GM12892 (cell line): ENCODE results near the gene NOMO2. TPM values are rescaled to one million over a fixed set of nuclear protein-coding genes. Genes with fewer than 3 reads are reported as not detected.
"Not testable (repeated sequence)": the region's sequence is repeated elsewhere in the genome, so short reads cannot be mapped to it uniquely, and the experiment has no call there.

ENCODE experiments used
- DNase-seq: peaks from one replicate; pipeline ENCODE4 v3.0.0; 2011; ENCODE audit not compliant: insufficient read length
- FAIRE-seq: peaks from 2 replicates; lab custom pipeline; 2011; peaks lifted over from hg19 to GRCh38; lab: Jason Lieb, UNC
- polyA plus RNA-seq: library from polyadenylated mRNA; unstranded; fragments of >200 nt; gene quantifications from one replicate; pipeline ENCODE4 v1.2.1, GENCODE V29; 2012; ENCODE audit warnings: missing spikeins, inconsistent platforms; ENCODE audit not compliant: missing spikeins

NOMO2 gene, protein sequence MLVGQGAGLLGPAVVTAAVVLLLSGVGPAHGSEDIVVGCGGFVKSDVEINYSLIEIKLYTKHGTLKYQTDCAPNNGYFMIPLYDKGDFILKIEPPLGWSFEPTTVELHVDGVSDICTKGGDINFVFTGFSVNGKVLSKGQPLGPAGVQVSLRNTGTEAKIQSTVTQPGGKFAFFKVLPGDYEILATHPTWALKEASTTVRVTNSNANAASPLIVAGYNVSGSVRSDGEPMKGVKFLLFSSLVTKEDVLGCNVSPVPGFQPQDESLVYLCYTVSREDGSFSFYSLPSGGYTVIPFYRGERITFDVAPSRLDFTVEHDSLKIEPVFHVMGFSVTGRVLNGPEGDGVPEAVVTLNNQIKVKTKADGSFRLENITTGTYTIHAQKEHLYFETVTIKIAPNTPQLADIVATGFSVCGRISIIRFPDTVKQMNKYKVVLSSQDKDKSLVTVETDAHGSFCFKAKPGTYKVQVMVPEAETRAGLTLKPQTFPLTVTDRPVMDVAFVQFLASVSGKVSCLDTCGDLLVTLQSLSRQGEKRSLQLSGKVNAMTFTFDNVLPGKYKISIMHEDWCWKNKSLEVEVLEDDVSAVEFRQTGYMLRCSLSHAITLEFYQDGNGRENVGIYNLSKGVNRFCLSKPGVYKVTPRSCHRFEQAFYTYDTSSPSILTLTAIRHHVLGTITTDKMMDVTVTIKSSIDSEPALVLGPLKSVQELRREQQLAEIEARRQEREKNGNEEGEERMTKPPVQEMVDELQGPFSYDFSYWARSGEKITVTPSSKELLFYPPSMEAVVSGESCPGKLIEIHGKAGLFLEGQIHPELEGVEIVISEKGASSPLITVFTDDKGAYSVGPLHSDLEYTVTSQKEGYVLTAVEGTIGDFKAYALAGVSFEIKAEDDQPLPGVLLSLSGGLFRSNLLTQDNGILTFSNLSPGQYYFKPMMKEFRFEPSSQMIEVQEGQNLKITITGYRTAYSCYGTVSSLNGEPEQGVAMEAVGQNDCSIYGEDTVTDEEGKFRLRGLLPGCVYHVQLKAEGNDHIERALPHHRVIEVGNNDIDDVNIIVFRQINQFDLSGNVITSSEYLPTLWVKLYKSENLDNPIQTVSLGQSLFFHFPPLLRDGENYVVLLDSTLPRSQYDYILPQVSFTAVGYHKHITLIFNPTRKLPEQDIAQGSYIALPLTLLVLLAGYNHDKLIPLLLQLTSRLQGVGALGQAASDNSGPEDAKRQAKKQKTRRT
- polyA plus RNA-seq, result 39.8 TPM

DNA sequence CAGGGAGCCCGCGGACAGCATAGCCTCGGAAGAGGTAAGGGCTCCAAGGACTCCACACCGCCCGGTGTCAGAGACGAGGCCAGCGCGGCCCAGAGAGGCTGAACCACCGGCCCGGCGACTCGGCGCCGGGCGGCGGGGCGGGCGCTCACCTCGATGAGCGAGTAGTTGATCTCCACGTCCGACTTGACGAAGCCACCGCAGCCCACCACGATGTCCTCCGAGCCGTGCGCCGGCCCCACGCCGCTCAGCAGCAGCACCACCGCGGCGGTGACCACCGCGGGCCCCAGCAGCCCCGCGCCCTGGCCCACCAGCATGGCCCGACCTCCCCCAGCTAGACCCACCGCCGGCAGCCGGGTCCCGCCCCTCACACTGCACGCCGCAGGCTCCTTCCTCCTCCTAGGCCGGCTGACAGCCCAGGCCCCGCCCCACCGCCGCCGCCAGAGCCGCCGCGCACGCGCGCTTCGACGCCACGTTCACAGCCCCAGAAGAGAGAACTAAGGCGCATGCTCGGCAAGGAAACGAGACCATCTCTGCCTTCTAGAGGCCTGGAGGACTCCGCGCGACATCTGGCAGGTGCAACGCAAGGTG is at the start of gene NOMO2:
TSS of gene NOMO2 (minus strand) at position 371 of the 588 bp plus-strand sequence. CDS start at position 314, 57 bp downstream.
- peak; percentile 42 for FAIRE-seq
- DNase-seq, result not testable (repeated sequence)

DNA sequence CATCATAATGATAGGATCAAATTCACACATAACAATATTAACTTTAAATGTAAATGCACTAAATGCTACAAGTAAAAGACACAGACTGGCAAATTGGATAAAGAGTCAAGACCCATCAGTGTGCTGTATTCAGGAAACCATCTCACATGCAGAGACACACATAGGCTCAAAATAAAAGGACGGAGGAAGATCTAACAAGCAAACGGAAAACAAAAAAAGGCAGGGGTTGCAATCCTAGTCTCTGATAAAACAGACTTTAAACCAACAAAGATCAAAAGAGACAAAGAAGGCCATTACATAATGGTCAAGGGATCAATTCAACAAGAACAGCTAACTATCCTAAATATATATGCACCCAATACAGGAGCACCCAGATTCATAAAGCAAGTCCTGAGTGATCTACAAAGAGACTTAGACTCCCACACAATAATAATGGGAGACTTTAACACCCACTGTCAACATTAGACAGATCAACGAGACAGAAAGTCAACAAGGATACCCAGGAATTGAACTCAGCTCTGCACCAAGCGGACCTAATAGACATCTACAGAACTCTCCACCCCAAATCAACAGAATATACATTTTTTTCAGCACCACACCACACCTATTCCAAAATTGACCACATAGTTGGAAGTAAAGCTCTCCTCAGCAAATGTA is 48.4 kb upstream of the NOMO2 start:
- DNase-seq, FAIRE-seq: not testable (repeated sequence)

DNA sequence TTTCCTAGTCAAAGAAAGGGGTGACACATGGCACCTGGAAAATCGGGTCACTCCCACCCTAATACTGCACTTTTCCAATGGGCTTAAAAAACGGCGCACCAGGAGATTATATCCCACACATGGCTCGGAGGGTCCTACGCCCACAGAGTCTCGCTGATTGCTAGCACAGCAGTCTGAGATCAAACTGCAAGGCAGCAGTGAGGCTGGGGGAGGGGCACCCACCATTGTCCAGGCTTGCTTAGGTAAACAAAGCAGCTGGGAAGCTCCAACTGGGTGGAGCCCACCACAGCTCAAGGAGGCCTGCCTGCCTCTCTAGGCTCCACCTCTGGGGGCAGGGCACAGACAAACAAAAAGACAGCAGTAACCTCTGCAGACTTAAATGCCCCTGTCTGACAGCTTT is 46.4 kb upstream of the NOMO2 start:
- FAIRE-seq, result not testable (repeated sequence)

GRCh38 chr16:18603572-18604246 is 41.8 kb upstream of the NOMO2 start:
- not testable (repeated sequence) for DNase-seq, FAIRE-seq

More for the DNA sequence above, 46.4 kb upstream of the NOMO2 start:
- not testable (repeated sequence) for DNase-seq

- FAIRE-seq, DNase-seq: not testable (repeated sequence)
These were observed 36.7 kb upstream of the NOMO2 start for GRCh38 chr16:18598582-18598981.

DNA sequence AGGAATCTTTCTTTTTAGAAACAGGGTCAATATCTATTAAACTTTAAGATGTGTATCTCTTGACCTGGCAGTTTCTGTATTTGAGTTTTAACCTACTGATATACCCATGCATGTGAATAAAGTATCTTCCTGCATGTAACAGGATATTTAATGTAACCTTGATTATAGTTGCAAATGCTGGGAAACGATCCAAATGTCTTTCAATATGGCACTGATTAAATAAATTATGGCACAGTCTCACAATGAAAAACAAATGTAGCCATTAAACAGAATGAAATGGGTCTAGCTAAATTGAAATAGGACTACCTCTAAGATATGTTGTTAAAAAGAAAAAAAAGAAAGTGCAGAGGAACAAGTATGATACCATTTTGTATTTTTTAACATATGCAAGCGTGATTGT is 35.8 kb upstream of the NOMO2 start:
- not testable (repeated sequence) for FAIRE-seq, DNase-seq

DNA sequence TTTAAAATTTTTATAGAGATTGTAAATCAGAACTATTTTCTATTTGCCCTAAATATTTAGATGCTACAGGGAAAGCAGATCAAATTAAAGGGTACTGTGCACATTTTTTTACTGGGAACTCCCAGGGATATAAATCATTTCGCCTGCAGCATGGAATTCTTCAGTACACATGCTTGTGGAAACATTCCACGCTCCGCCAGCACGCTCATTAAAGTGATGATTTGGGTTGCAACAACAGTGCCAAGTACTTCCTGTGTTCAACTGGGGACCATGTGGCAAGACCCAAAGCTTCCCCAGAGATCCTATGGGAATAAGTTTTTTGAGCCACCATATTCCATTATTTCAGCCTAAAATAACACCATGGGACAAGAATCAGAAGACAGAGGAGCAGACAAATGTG is 35.4 kb upstream of the NOMO2 start:
- not testable (repeated sequence) for FAIRE-seq, DNase-seq

DNA sequence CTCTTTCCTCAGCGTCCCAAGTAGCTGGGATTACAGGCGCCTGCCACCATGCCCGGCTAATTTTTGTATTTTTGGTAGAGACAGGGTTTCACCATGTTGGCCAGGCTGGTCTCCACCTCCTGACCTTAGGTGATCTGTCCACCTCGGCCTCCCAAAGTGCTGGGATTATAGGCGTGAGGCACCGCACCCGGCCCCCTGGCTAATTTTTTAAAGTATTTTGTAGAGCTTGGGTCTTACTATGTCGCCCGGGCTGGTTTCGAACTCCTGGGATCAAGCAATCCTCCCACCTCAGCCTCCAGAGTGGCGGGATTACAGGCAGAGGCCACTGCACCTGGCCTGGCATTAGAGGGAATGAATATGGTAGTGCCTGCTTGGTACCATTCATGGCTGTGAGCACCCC is 33.9 kb upstream of the NOMO2 start:
- FAIRE-seq, DNase-seq: not testable (repeated sequence)

- not testable (repeated sequence) for FAIRE-seq, DNase-seq
These were observed 33.0 kb upstream of the NOMO2 start for GRCh38 chr16:18594880-18595279.

DNA sequence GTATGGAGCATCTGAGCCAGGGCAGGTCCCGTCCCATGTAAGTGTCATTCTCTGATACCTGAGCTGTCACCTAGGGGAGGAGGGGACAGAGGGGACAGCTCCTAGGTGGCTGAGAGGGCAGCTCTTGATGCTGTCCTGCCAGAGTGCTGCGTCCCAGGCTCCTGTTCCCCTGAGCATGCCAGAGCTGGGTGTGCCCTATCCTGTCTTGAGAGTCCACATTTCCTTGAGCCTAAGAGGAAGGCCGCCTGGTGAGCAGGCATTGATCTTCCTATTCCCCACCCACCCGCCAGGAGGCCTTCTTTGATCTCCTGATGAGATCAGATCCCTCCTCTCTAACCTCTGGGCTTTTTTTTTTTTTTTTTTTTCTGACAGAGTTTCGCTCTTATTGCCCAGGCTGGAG is 32.0 kb upstream of the NOMO2 start:
- FAIRE-seq, DNase-seq: not testable (repeated sequence)

DNA sequence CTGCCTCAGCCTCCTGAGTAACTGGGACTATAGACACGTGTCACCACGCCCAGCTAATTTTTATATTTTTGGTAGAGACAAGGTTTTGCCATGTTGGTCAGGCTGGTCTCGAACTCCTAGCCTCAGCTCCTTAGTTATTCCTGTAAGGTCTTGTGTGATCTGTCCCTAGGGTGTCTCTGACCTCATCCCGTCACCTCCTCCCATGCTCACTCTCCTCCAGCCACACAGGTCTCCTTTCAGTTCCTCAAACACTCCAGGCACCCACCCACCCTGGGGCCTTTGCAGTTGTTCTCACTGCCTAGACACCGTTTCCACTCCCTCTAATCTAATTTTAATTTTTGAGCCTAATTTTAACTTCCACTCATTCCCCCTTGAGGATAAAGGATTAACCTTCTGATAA is 31.1 kb upstream of the NOMO2 start:
- not testable (repeated sequence) for FAIRE-seq, DNase-seq

GRCh38 chr16:18591908-18592307 is 30.0 kb upstream of the NOMO2 start:
- FAIRE-seq, DNase-seq: not testable (repeated sequence)

GRCh38 chr16:18591441-18591840 is 29.5 kb upstream of the NOMO2 start:
- not testable (repeated sequence) for FAIRE-seq, DNase-seq

- not testable (repeated sequence) for FAIRE-seq, DNase-seq
These were observed 27.9 kb upstream of the NOMO2 start for GRCh38 chr16:18589806-18590205.

DNA sequence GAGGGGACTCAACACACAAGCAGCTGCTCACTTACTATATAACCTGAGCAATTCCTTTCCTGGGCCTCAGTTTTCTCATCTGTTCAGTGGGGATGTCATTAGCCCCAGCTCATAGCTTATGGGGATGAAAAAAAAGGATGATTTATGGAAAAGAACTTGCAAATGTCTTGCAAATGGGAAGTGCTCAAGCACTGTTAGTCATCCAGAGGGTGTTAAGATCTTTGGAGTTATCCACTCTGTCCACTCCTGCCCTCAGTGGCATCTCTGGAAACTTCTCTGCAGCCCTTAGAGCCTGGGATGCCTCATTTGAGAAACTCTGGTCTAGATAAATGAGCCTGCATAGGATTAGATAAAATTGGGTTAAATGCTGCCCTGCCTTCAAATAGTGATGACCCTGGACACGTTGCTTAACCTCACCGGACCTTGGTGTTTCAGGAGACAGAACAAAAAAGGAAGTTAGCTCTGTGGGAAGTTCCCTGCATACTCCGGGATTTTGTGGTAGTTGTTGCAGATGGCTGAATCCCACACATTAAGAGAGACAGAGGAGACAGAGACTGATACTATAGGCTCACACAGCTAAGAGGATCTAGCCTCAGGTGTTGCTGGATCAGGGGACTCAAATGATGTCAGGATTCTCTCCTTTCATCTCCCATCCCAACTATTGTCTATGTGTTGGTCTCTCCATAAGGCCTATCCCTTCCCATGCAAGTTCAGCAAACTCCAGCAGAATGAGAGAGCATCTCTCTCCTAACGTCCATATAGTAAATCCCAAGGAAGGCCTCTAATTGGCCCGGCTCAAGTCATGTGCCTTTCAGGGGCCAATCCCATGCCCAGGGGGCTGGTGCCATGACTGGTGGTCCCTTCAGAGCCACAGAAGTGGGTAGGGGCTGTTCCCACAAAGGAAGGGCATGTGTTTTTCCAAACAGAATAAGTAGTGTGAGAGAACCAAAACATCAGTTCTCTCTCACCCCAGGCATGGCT is 25.0 kb upstream of the NOMO2 start:
- not testable (repeated sequence) for DNase-seq, FAIRE-seq

GRCh38 chr16:18585789-18586188 is 23.9 kb upstream of the NOMO2 start:
- DNase-seq, FAIRE-seq: not testable (repeated sequence)
